Pancreas (tissue), 10 donors: ENCODE results near the gene MILR1. TPM values are rescaled to one million over a fixed set of nuclear protein-coding genes. Genes with fewer than 3 reads are reported as not detected.

Experiments used
- ATAC-seq, 4 donors: fragments of 200-7000 bp; cut with Tn5 transposase; one replicate each; pipeline versions ENCODE4 v1.8.0 to v1.9.1; 2020; ENCODE audit warnings: mild to moderate bottlenecking in 4 of 4, moderate library complexity in 4 of 4
- DNase-seq, 6 donors: peaks; one replicate each; pipeline ENCODE4 v3.0.0-alpha.2; 2020
- FAIRE-seq: peaks from 2 replicates; lab custom pipeline; 2012; peaks lifted over from hg19 to GRCh38; lab: Jason Lieb, UNC
- H3K27ac ChIP-seq, 4 donors: fragments of 200-600 bp; sonication (generic); 1 replicate in 3 of 4; 2 replicates in 1 of 4; pipeline versions ENCODE4 v1.5.0 to v1.8.0; 2020
- H3K27me3 ChIP-seq, 4 donors: fragments of 200-600 bp; one replicate each; pipeline ENCODE4 v1.8.0; 2021
- H3K36me3 ChIP-seq, 3 donors: fragments of 200-600 bp; sonication (generic) in 1 of 3; one replicate each; pipeline versions ENCODE4 v1.5.0 to v1.8.0; 2020 to 2021
- H3K4me1 ChIP-seq, 3 donors: fragments of 200-600 bp; one replicate each; pipeline ENCODE4 v1.8.0; 2021
- H3K4me3 ChIP-seq, 4 donors: fragments of 200-600 bp; sonication (generic) in 2 of 4; one replicate each; pipeline versions ENCODE4 v1.5.0 to v1.8.0; 2020 to 2021
- H3K9me3 ChIP-seq, 4 donors: fragments of 200-600 bp; one replicate each; pipeline ENCODE4 v1.8.0; 2021
- WGBS, 2 donors: extraction: QIAGEN DNeasy Blood & Tissue Kit; methylation state at CpG; one replicate each; pipeline ENCODE4 v1.1.7; 2013; 5-methylcytosine and 5-hydroxymethylcytosine counted together
- intact Hi-C, 3 donors: fragments of 100-400 bp; cut with DNase I; formaldehyde crosslinking; loops; one replicate each; pipeline versions ENCODE4 v1.11.1 to v1.14.2; 2022
- polyA plus RNA-seq, 2 donors: library from polyadenylated mRNA; stranded (reverse); fragments of 200-250 nt; gene quantifications; one replicate each; pipeline ENCODE4 v1.2.3, GENCODE V29; 2013
- total RNA-seq, 6 donors: library from RNA; stranded (reverse); fragmentation: NEBNext Ultra II Directional in 4 of 6; extraction: Animal tissue kit (Norgen Biotek cat#: 25700) in 4 of 6; gene quantifications; one replicate each; pipeline versions ENCODE4 v1.2.1 to v1.2.4, GENCODE V29; 2021 to 2023
- TF ChIP-seq, protein P1 (sequence below), 4 donors: fragments of 200-600 bp; sonication (generic) in 3 of 4; IDR thresholded peaks; one replicate each; pipeline versions ENCODE4 v1.5.0 to v1.8.0; 2021; ENCODE audit warnings: antibody characterized with exemption in 4 of 4
- donor health status: healthy with polysubstance abuse.
- donor health status: DM: no; HTN: no; CAD: no; lungs with moderate emphysema.
- donor health status: DM: no; HTN: no; CAD: no.
- donor health status: control.
- donor health status: control.
- donor health status: Bipolar disorder and iron deficiency.
- donor health status: DM: yes; HTN: yes; CAD: no.
- donor health status: DM: no; HTN: no; CAD: no.
- donor health status: DM: no; HTN: no; CAD: no.
- donor health status: DM: yes; HTN: yes; CAD: no.

MILR1 gene
- total and polyA plus RNA-seq, 8 donors: 0.51 to 6.3 (median 1.3) TPM

DNA sequence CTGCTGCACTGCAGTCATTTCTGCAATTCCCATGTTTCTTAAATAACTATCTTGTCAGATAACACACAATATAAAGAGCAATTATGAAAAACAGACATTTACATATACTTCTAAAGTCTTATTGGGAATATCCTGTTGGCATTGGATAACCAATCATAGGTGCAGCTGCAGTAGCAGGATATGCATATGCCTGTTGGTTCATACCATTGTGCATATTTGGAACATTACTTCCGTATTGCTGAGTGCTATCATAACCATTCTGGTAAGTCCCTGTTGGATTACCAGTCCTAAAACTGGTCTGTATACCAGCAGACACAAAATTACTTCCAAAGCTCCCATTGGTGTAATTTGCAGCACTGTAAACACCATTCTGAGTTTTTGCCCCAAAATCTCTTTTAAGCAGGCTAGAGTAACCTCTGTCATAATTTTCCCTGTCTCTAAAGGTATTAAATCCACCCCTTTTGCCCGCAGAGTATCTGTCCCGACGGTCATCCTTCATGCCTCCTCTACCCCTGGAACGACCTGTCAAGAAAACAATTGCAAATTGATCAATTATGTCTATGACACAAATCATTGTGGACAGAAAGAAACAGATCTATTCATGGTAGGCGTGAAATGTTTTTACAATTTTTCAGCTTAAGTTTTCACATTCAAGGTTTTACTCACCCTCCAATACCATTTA, 51.0 kb downstream of the MILR1 start:
- no peak for DNase-seq
- peaks cover 15 to 53% (median 50%) of the 10 kb centered on the region in 3 donors for H3K36me3 ChIP-seq
- intact Hi-C loops: loop anchor here in 1 of 3 donors (5.0 kb wide), 1 partner anchor 157 kb away; no protein-coding TSS in a partner anchor
- no peaks in the 10 kb centered on the region for H3K27me3 ChIP-seq
- H3K9me3 ChIP-seq: no peaks in the 10 kb centered on the region
- H3K4me1 ChIP-seq: peaks cover 20 to 53% (median 38%) of the 10 kb centered on the region in 3 donors
- no peak for FAIRE-seq
- no peak for ATAC-seq
- TF ChIP-seq, protein P1, sequence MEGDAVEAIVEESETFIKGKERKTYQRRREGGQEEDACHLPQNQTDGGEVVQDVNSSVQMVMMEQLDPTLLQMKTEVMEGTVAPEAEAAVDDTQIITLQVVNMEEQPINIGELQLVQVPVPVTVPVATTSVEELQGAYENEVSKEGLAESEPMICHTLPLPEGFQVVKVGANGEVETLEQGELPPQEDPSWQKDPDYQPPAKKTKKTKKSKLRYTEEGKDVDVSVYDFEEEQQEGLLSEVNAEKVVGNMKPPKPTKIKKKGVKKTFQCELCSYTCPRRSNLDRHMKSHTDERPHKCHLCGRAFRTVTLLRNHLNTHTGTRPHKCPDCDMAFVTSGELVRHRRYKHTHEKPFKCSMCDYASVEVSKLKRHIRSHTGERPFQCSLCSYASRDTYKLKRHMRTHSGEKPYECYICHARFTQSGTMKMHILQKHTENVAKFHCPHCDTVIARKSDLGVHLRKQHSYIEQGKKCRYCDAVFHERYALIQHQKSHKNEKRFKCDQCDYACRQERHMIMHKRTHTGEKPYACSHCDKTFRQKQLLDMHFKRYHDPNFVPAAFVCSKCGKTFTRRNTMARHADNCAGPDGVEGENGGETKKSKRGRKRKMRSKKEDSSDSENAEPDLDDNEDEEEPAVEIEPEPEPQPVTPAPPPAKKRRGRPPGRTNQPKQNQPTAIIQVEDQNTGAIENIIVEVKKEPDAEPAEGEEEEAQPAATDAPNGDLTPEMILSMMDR (IDR thresholded peaks at IDR 0.05): no peak
- no peak overlapping the region for H3K4me3 ChIP-seq
- 82 to 83% methylated on average over 6 of the region's 6 CpGs for WGBS, 2 donors
- H3K27ac ChIP-seq: no peak overlapping the region

GRCh38 chr17:64500487-64500859, 51.6 kb downstream of the MILR1 start:
- no peaks in the 10 kb centered on the region for H3K27me3 ChIP-seq
- TF ChIP-seq, protein P1 (IDR thresholded peaks at IDR 0.05): no peak
- DNase-seq (no peak), FAIRE-seq (no peak), ATAC-seq (no peak)
- H3K4me3 ChIP-seq: no peak overlapping the region
- intact Hi-C loops: no loop called here
- 77 to 82% methylated on average over 8 of the region's 8 CpGs for WGBS, 2 donors
- no peaks in the 10 kb centered on the region for H3K9me3 ChIP-seq
- no peak overlapping the region for H3K27ac ChIP-seq
- peaks cover 15 to 53% (median 50%) of the 10 kb centered on the region in 3 donors for H3K36me3 ChIP-seq
- H3K4me1 ChIP-seq: peaks cover 20 to 48% (median 37%) of the 10 kb centered on the region in 3 donors

DNA sequence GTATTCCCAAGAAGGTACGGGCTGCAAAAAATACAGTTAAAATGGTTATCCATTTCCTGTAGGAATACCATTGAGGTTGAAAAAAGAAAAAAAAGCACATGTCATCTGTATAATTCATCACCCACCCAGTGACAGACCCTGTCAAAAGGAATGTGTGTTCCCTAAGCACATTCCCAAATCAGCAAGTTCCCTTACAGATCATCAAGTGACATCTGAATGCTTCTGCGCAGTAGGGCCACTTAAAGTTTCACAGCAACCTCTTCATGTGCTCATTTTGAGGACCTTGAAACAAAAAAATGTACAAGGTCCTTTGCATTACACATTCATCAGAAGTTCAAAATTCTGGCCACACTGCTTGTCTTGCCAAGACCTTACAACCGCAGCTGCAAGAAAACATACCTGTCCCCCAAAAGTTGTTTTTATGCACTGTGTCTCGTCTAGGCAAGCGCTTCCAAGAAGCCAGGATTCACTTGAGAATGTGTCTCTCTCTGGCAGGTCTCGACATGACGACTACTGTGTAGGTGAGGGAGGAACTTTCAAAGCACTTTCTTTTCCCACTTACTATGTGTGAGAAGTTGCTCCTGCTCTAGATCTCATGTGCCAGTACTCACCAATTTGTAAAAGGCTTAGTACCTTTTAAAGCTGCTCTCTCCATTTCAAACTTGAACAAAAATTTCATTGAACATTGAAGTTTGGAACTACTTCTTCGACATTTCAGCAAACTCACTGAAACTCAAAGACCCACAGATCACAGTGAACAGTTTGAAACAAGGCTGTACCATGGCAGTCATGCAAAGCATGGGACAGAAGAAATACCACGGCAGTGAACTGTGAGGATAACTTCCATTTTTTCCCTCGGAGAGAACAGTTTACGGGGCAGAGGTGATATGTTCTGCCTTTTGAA, 52.2 kb downstream of the MILR1 start:
- 78 to 90% methylated on average over 11 of the region's 11 CpGs for WGBS, 2 donors
- intact Hi-C loops: no loop called here
- TF ChIP-seq, protein P1 (IDR thresholded peaks at IDR 0.05): no peak
- H3K4me3 ChIP-seq: no peak overlapping the region
- H3K9me3 ChIP-seq: no peaks in the 10 kb centered on the region
- ATAC-seq (no peak), DNase-seq (no peak), FAIRE-seq (no peak)
- no peak overlapping the region for H3K27ac ChIP-seq
- peaks cover 20 to 44% (median 33%) of the 10 kb centered on the region in 3 donors for H3K4me1 ChIP-seq
- peaks cover 15 to 53% (median 50%) of the 10 kb centered on the region in 3 donors for H3K36me3 ChIP-seq
- no peaks in the 10 kb centered on the region for H3K27me3 ChIP-seq

DNA sequence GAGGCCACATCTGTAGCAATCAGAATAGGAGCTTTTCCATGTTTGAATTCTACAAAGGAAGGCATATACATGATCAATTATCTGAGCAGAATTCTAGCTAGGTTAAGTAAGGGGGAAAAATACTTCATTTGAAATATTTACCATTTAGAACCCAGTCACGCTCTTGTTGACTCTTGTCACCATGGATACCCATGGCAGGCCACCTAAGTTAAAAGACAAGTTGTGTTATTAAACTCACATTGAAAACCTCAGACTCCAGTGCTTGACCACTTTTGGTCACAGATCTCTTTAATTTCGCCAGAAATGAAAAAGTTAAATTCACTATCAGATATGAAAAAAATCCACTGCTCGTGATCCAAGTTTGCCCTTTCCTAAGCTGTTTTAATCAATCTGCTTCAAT, 53.1 kb downstream of the MILR1 start:
- WGBS, 2 donors: 62 to 63% methylated on average over 3 of the region's 3 CpGs
- intact Hi-C loops: no loop called here
- no peak for FAIRE-seq
- Histone ChIP-seq H3K27me3 (no peaks in the 10 kb centered on the region), H3K36me3 (peaks cover 15 to 53% (median 50%) of the 10 kb centered on the region in 3 donors), H3K27ac (no peak overlapping the region), H3K9me3 (no peaks in the 10 kb centered on the region), H3K4me1 (peaks cover 20 to 44% (median 33%) of the 10 kb centered on the region in 3 donors), H3K4me3 (no peak overlapping the region)
- no peak for DNase-seq
- TF ChIP-seq, protein P1 (IDR thresholded peaks at IDR 0.05): no peak
- ATAC-seq: no peak
